Stimulated activated CD4-positive, alpha-beta T cell treated with anti-CD3 and anti-CD28 coated beads, TNF-alpha, amount 100 ng/mL, for 1 hour (primary cell): ENCODE data around the gene STX7.
A peak's percentile ranks its signal among the peaks of the same experiment; 100 is the strongest.

ENCODE experiments used
- DNase-seq, 3 donors: peaks; one replicate each; pipeline ENCODE4 v3.0.0-alpha.2; 2020; ENCODE audit warnings: low read depth in 3 of 3, low spot score in 1 of 3

Gene STX7

GRCh38 chr6:132506869-132507808, 5.8 kb downstream of the STX7 start:
- no peak for DNase-seq

GRCh38 chr6:132506461-132506860, 6.5 kb downstream of the STX7 start:
- DNase-seq, result no peak

- DNase-seq, result no peak
Measured at GRCh38 chr6:132505158-132505557, 7.8 kb downstream of the STX7 start.

- no peak for DNase-seq
Measured at GRCh38 chr6:132504757-132505156, 8.2 kb downstream of the STX7 start.

GRCh38 chr6:132499757-132500156, 13.2 kb downstream of the STX7 start:
- DNase-seq, result no peak

- no peak for DNase-seq
Measured at GRCh38 chr6:132498638-132499037, 14.3 kb downstream of the STX7 start.

GRCh38 chr6:132496519-132497180, 16.3 kb downstream of the STX7 start:
- DNase-seq, result no peak

GRCh38 chr6:132495604-132496079, 17.3 kb downstream of the STX7 start:
- DNase-seq, result no peak

GRCh38 chr6:132494954-132495353, 18.0 kb downstream of the STX7 start:
- no peak for DNase-seq

- no peak for DNase-seq
Measured at GRCh38 chr6:132491881-132492280, 21.0 kb downstream of the STX7 start.

- no peak for DNase-seq
Measured at GRCh38 chr6:132491303-132491702, 21.6 kb downstream of the STX7 start.

- no peak for DNase-seq
Measured at GRCh38 chr6:132490478-132491204, 22.3 kb downstream of the STX7 start.

GRCh38 chr6:132490024-132490423, 22.9 kb downstream of the STX7 start:
- no peak for DNase-seq

GRCh38 chr6:132489376-132489775, 23.5 kb downstream of the STX7 start:
- DNase-seq, result no peak

GRCh38 chr6:132487762-132488161, 25.2 kb downstream of the STX7 start:
- no peak for DNase-seq

GRCh38 chr6:132484680-132485018, 28.3 kb downstream of the STX7 start:
- DNase-seq, result no peak

GRCh38 chr6:132483779-132484679, 28.9 kb downstream of the STX7 start:
- peak in 1 of 3 donors; percentile 5 for DNase-seq

GRCh38 chr6:132482581-132482980, 30.3 kb downstream of the STX7 start:
- no peak for DNase-seq

GRCh38 chr6:132481189-132481588, 31.7 kb downstream of the STX7 start:
- no peak for DNase-seq

GRCh38 chr6:132479131-132479530, 33.8 kb downstream of the STX7 start:
- DNase-seq, result no peak

GRCh38 chr6:132478674-132479073, 34.2 kb downstream of the STX7 start:
- DNase-seq, result no peak
